KMS-11 (cell line): Measurements from ENCODE around the gene ZXDC.

Source experiments
- H2AFZ ChIP-seq: fragments of 200-600 bp; sonication (generic); 2 replicates; pipeline ENCODE4 v1.6.1; 2016; ENCODE audit warnings: antibody characterized with exemption, mixed run types, low read depth
- H3K27ac ChIP-seq: fragments of 200-600 bp; sonication (generic); 2 replicates; pipeline ENCODE4 v1.6.1; 2016; ENCODE audit warnings: mild to moderate bottlenecking, mixed run types
- H3K27me3 ChIP-seq: fragments of 200-600 bp; sonication (generic); 2 replicates; pipeline ENCODE4 v1.6.1; 2017; ENCODE audit warnings: mild to moderate bottlenecking, low read depth, mixed run types, moderate library complexity; ENCODE audit not compliant: insufficient read depth
- H3K36me3 ChIP-seq: fragments of 200-600 bp; sonication (generic); 2 replicates; pipeline ENCODE4 v1.6.1; 2017; ENCODE audit warnings: mild to moderate bottlenecking, mixed run types; ENCODE audit not compliant: insufficient read depth
- H3K4me1 ChIP-seq: fragments of 200-600 bp; sonication (generic); 2 replicates; pipeline ENCODE4 v1.6.1; 2016; ENCODE audit warnings: mild to moderate bottlenecking, low read depth, mixed run types; ENCODE audit not compliant: poor library complexity, severe bottlenecking
- H3K4me2 ChIP-seq: fragments of 200-600 bp; sonication (generic); 2 replicates; pipeline ENCODE4 v1.7.0; 2016; ENCODE audit warnings: mild to moderate bottlenecking, mixed run types
- H3K4me3 ChIP-seq: fragments of 200-600 bp; sonication (generic); IDR thresholded peaks from 2 replicates; pipeline ENCODE4 v1.6.1; 2017; ENCODE audit warnings: low read depth, low read length, mixed read lengths; ENCODE audit not compliant: insufficient read depth
- H3K79me2 ChIP-seq: fragments of 200-600 bp; sonication (generic); 2 replicates; pipeline ENCODE4 v1.6.1; 2016; ENCODE audit warnings: low read depth, mixed run types; ENCODE audit not compliant: insufficient read depth
- H3K9ac ChIP-seq: fragments of 200-600 bp; sonication (generic); 2 replicates; pipeline ENCODE4 v1.6.1; 2016; ENCODE audit warnings: mild to moderate bottlenecking, mixed run types
- H4K20me1 ChIP-seq: fragments of 200-600 bp; sonication (generic); 2 replicates; pipeline ENCODE4 v1.6.1; 2016; ENCODE audit warnings: mild to moderate bottlenecking, mixed run types; ENCODE audit not compliant: insufficient read depth
- TF ChIP-seq, protein P1 (sequence below): fragments of 200-600 bp; sonication (generic); conservative IDR thresholded peaks from 2 replicates; pipeline ENCODE4 v1.6.1; 2017; ENCODE audit warnings: low read depth, mild to moderate bottlenecking, antibody characterized with exemption, low read length, moderate library complexity, mixed read lengths

The ZXDC gene

DNA sequence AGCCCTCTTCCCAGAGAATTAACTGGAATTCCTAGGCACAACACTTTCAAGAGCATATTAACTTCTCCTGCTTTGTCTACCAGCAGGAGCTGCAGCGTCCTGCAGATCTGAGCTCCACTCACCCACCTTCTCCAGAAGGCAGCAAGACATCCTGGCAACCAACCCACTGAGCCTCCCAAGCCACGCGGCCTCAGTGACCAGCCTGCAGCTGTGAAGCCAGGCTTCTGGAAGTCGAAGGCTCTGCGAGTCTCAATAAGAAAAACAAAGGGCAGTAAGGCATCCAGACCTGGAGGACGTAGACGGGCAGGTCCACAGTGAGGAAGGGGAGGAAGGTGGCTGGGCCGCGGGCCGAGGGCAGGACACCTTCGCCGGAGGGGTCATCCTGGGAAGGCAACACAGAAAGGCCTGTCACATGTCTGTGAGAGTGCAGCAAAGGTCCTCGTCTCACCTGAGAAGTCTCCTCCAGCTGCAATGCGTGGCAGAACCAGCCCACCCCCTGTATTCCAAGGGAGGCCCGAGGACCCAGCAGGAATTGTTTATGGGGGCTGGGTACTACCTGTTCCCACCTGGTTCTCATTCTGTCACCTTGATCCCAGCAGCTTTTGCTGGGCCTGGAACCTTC is 36.2 kb downstream of the ZXDC start:
- H3K4me2 ChIP-seq, result no peak overlapping the region
- H3K9ac ChIP-seq, result no peak overlapping the region
- no peak overlapping the region for H3K27ac ChIP-seq
- H2AFZ ChIP-seq, result no peak overlapping the region
- H3K4me1 ChIP-seq, result no peaks in the 10 kb centered on the region
- no peaks in the 10 kb centered on the region for H4K20me1 ChIP-seq
- TF ChIP-seq, protein P1, sequence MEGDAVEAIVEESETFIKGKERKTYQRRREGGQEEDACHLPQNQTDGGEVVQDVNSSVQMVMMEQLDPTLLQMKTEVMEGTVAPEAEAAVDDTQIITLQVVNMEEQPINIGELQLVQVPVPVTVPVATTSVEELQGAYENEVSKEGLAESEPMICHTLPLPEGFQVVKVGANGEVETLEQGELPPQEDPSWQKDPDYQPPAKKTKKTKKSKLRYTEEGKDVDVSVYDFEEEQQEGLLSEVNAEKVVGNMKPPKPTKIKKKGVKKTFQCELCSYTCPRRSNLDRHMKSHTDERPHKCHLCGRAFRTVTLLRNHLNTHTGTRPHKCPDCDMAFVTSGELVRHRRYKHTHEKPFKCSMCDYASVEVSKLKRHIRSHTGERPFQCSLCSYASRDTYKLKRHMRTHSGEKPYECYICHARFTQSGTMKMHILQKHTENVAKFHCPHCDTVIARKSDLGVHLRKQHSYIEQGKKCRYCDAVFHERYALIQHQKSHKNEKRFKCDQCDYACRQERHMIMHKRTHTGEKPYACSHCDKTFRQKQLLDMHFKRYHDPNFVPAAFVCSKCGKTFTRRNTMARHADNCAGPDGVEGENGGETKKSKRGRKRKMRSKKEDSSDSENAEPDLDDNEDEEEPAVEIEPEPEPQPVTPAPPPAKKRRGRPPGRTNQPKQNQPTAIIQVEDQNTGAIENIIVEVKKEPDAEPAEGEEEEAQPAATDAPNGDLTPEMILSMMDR, result no peak
- H3K36me3 ChIP-seq, result no peaks in the 10 kb centered on the region
- no peaks in the 10 kb centered on the region for H3K27me3 ChIP-seq
- no peaks in the 10 kb centered on the region for H3K79me2 ChIP-seq
- H3K4me3 ChIP-seq, result no peak overlapping the region

DNA sequence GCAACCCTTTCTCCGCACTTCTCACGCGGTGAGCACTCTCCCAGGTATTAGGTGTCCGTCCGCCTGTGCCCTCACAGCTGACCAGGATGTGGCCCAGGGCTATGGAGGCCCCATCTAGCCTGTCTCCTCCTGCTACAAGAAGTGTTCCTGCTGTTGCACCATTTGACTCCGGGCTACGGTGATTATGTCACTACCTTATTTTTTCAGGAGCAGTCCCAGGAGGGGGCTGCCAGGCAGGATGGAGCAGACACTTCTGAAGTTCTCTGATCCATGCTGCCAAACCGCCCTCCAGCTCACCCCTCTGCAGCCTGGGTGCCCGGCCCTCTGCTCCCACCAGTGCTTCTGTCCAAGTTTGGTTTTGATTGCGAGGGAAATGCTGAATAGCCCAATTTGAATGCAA is 36.9 kb downstream of the ZXDC start:
- Histone ChIP-seq H3K4me3 (no peak overlapping the region), H3K9ac (no peak overlapping the region), H4K20me1 (no peaks in the 10 kb centered on the region), H3K27ac (no peak overlapping the region), H3K36me3 (no peaks in the 10 kb centered on the region), H3K27me3 (no peaks in the 10 kb centered on the region), H3K4me1 (no peaks in the 10 kb centered on the region), H3K4me2 (no peak overlapping the region), H3K79me2 (no peaks in the 10 kb centered on the region), H2AFZ (no peak overlapping the region)
- TF ChIP-seq, protein P1, result no peak

DNA sequence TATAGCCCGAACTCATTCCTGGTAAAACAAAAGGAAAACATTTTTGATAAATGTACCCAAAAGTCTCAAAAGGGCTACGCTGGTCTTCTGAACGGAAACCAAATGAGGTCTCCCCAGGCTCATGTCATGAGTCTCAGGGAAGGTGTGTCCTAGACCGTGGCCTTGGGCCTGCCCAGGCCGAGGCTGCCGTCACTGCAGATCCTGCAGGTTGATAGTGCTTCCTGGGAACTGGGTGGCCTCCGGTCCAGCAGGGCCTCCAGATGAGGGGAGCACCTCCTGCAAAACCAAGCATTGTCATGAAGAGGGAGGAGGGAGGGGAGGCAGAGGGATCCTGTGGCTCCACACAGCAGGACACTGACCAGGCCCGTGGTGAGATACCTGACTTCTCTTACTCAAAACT is 37.5 kb downstream of the ZXDC start:
- Histone ChIP-seq H3K27me3 (no peaks in the 10 kb centered on the region), H3K9ac (no peak overlapping the region), H3K4me1 (no peaks in the 10 kb centered on the region), H3K4me3 (no peak overlapping the region), H4K20me1 (no peaks in the 10 kb centered on the region), H2AFZ (no peak overlapping the region), H3K4me2 (no peak overlapping the region), H3K27ac (no peak overlapping the region), H3K36me3 (no peaks in the 10 kb centered on the region), H3K79me2 (no peaks in the 10 kb centered on the region)
- TF ChIP-seq, protein P1, result no peak

DNA sequence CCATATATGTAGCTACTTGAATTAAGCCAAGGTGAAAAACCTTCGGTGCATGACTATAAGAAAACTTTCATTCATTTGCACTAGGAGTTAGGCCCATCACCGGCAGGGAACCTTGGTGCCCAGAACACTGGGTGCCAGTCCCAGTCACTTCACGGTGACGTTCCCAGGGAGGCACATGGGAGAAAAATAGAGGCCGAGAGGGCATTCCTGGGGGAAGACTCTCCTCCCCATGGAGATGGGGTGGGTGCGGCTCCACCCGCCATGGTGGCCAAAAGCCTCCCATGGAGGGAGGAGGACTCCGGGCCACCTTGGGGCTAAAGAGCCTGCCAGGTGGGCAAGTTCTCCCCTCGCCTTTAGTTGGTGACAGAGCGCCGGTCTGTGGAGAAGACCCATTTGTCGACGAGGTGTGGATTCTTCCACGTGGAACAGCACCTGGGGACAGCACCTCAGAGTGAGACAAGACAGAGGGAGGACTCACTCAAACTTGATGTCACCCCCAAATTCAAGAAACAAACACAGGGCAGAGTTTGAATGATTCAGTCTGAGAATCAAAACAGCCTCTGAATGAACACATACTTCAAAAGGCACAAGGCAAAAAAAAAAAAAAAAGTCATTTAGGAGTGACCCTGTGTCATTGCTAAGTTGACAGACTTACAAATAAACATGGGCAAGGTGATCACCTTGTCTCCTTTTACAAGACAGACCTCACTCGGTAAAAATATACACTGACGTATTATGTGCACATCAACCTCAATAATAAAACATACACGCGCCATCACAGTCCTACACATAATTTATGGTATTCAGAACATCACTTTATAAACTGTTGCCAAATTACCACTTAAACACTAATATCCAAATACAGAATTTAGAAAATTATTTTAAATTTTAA is 38.6 kb downstream of the ZXDC start:
- no peaks in the 10 kb centered on the region for H3K27me3 ChIP-seq
- no peak overlapping the region for H3K4me2 ChIP-seq
- H3K9ac ChIP-seq, result no peak overlapping the region
- H3K4me1 ChIP-seq, result no peaks in the 10 kb centered on the region
- no peaks in the 10 kb centered on the region for H3K79me2 ChIP-seq
- TF ChIP-seq, protein P1, result no peak
- H3K4me3 ChIP-seq, result no peak overlapping the region
- H3K27ac ChIP-seq, result no peak overlapping the region
- no peak overlapping the region for H2AFZ ChIP-seq
- H3K36me3 ChIP-seq, result no peaks in the 10 kb centered on the region
- H4K20me1 ChIP-seq, result no peaks in the 10 kb centered on the region
